DND-41 (cell line): ENCODE measurements around the gene ORM2.

Experiments used
- ATAC-seq: fragments of 200-7000 bp; cut with Tn5 transposase; 3 replicates; pipeline ENCODE4 v1.9.1; 2021; ENCODE audit warnings: low read depth; ENCODE audit not compliant: insufficient read depth
- DNase-seq: peaks from one replicate; pipeline ENCODE4 v3.0.0-alpha.2; 2020
- H2AFZ ChIP-seq: 2 replicates; pipeline ENCODE4 v1.6.0; 2012; ENCODE audit warnings: low read depth, low read length
- H3K27ac ChIP-seq: 2 replicates; pipeline ENCODE4 v1.5.1; 2012; ENCODE audit warnings: low read length, inconsistent platforms
- H3K27me3 ChIP-seq: fragments of 200-600 bp; sonication (generic); 2 replicates; pipeline ENCODE4 v1.6.0; 2012; ENCODE audit warnings: low read length, mild to moderate bottlenecking, inconsistent platforms; ENCODE audit not compliant: insufficient read depth, poor library complexity
- H3K36me3 ChIP-seq: 2 replicates; pipeline ENCODE4 v1.5.1; 2012; ENCODE audit warnings: low read length, inconsistent platforms; ENCODE audit not compliant: insufficient read depth
- H3K4me1 ChIP-seq: 2 replicates; pipeline ENCODE4 v1.5.1; 2012; ENCODE audit warnings: mild to moderate bottlenecking, low read length; ENCODE audit not compliant: insufficient read depth
- H3K4me2 ChIP-seq: 2 replicates; pipeline ENCODE4 v1.6.0; 2012; ENCODE audit warnings: mild to moderate bottlenecking, moderate library complexity, low read length, inconsistent platforms; ENCODE audit not compliant: insufficient read depth
- H3K4me3 ChIP-seq, 2 experiments: fragments of 200-600 bp in 1 of 2; shearing (Covaris generic) in 1 of 2; 2 replicates each; pipeline ENCODE4 v1.5.1; 2012 to 2016; ENCODE audit warnings: inconsistent platforms in 2 of 2, low read length in 2 of 2, mild to moderate bottlenecking in 2 of 2, low read depth in 1 of 2, moderate library complexity in 1 of 2
- H3K79me2 ChIP-seq: 2 replicates; pipeline ENCODE4 v1.6.0; 2012; ENCODE audit warnings: low read length, inconsistent platforms; ENCODE audit not compliant: insufficient read depth
- H3K9ac ChIP-seq: 2 replicates; pipeline ENCODE4 v1.6.0; 2012; ENCODE audit warnings: low read depth, mild to moderate bottlenecking, inconsistent platforms, low read length, moderate library complexity
- H3K9me3 ChIP-seq: 2 replicates; pipeline ENCODE4 v1.5.1; 2012; ENCODE audit warnings: low read length, moderate library complexity, mild to moderate bottlenecking, inconsistent platforms; ENCODE audit not compliant: insufficient read depth, severe bottlenecking
- H4K20me1 ChIP-seq: 2 replicates; pipeline ENCODE4 v1.6.0; 2012; ENCODE audit warnings: low read length; ENCODE audit not compliant: insufficient read depth
- EZH2 ChIP-seq: IDR thresholded peaks from 3 replicates; pipeline ENCODE4 v1.6.1; 2012; ENCODE audit warnings: borderline replicate concordance, low read depth, mild to moderate bottlenecking, moderate library complexity, low read length, inconsistent platforms; ENCODE audit not compliant: severe bottlenecking
- TF ChIP-seq, protein P1 (sequence below): IDR thresholded peaks from 2 replicates; pipeline ENCODE4 v1.5.1; 2012; ENCODE audit warnings: borderline replicate concordance, low read length, moderate library complexity, mild to moderate bottlenecking; ENCODE audit not compliant: poor library complexity, severe bottlenecking; ENCODE audit errors: extremely low read depth

Gene ORM2

DNA sequence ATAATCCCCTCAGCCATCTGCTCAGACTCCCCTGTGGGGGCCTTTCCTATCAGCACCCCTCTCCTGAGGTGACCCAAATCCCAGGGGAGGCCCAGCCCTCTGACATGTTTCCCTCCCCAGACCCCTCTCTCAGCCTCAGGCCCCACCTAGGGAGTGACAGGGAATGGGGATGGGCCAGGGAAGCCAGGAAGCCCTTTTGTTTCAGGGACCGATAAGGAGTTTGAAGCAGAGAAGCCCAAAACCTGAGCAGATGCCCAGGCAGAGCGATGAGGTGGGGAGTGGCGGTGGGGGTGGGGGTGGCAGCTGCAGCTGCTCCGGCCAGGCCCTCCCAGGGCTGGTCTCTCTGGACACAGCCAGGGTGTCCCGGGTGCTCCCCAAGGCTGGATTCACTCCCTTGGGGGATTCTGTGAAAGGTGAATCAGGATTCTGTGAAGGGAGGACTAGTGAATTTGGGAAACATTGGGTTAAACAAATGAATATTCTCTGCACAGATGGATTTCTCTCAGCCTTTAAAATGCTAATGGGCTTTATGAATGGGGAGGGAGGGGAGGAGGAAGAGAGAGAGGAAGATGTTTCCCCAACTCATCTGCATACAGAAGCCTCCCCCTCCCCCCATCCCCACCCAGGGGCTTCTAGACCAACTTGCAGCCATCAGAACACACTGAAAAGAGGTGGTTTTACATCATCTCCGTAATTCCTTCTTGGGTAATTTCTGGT lies 40.7 kb downstream of the ORM2 start:
- TF ChIP-seq, protein P1, sequence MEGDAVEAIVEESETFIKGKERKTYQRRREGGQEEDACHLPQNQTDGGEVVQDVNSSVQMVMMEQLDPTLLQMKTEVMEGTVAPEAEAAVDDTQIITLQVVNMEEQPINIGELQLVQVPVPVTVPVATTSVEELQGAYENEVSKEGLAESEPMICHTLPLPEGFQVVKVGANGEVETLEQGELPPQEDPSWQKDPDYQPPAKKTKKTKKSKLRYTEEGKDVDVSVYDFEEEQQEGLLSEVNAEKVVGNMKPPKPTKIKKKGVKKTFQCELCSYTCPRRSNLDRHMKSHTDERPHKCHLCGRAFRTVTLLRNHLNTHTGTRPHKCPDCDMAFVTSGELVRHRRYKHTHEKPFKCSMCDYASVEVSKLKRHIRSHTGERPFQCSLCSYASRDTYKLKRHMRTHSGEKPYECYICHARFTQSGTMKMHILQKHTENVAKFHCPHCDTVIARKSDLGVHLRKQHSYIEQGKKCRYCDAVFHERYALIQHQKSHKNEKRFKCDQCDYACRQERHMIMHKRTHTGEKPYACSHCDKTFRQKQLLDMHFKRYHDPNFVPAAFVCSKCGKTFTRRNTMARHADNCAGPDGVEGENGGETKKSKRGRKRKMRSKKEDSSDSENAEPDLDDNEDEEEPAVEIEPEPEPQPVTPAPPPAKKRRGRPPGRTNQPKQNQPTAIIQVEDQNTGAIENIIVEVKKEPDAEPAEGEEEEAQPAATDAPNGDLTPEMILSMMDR: no peak
- no peak for TF ChIP-seq EZH2
- no peaks in the 10 kb centered on the region for H3K9me3 ChIP-seq
- H3K9ac ChIP-seq: no peak overlapping the region
- peaks cover 36% of the 10 kb centered on the region for H3K79me2 ChIP-seq
- peaks cover 3% of the 10 kb centered on the region; the same call in 1 of the 2 replicates for H4K20me1 ChIP-seq
- H3K4me3 ChIP-seq: no peak overlapping the region
- H3K27ac ChIP-seq: peak overlapping the region; percentile 99
- H3K4me2 ChIP-seq: no peak overlapping the region
- H2AFZ ChIP-seq: no peak overlapping the region
- H3K36me3 ChIP-seq: peaks cover 83% of the 10 kb centered on the region
- no peaks in the 10 kb centered on the region for H3K27me3 ChIP-seq
- peaks cover 51% of the 10 kb centered on the region for H3K4me1 ChIP-seq
- ATAC-seq (no peak), DNase-seq (peak; percentile 31)

DNA sequence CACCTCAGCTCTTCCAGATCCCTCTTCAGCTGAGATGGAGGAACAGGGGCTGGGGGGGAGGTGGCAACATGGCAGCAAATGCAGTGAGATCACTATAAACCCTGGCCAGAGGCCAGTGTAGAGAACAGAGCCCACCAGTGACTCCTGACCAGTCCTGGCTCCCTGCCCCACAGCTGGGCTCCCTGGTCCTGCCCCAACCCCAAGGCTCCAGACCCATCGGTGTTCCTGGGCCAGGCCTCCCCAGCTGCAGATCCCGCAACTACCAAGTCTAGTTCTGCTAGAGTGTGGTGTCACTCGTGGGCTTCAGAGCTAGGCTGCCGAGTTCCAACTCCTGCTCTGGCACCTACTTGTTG lies 41.3 kb downstream of the ORM2 start:
- DNase-seq: no peak
- peak overlapping the region; percentile 99 for H3K27ac ChIP-seq
- H3K4me1 ChIP-seq: peaks cover 52% of the 10 kb centered on the region
- H3K36me3 ChIP-seq: peaks cover 82% of the 10 kb centered on the region
- peaks cover 36% of the 10 kb centered on the region for H3K79me2 ChIP-seq
- ATAC-seq: no peak
- H2AFZ ChIP-seq: no peak overlapping the region
- no peak overlapping the region for H3K4me2 ChIP-seq
- TF ChIP-seq, protein P1: no peak
- TF ChIP-seq EZH2: no peak
- H3K27me3 ChIP-seq: no peaks in the 10 kb centered on the region
- no peak overlapping the region for H3K4me3 ChIP-seq
- peaks cover 3% of the 10 kb centered on the region; the same call in 1 of the 2 replicates for H4K20me1 ChIP-seq
- no peak overlapping the region for H3K9ac ChIP-seq
- no peaks in the 10 kb centered on the region for H3K9me3 ChIP-seq

DNA sequence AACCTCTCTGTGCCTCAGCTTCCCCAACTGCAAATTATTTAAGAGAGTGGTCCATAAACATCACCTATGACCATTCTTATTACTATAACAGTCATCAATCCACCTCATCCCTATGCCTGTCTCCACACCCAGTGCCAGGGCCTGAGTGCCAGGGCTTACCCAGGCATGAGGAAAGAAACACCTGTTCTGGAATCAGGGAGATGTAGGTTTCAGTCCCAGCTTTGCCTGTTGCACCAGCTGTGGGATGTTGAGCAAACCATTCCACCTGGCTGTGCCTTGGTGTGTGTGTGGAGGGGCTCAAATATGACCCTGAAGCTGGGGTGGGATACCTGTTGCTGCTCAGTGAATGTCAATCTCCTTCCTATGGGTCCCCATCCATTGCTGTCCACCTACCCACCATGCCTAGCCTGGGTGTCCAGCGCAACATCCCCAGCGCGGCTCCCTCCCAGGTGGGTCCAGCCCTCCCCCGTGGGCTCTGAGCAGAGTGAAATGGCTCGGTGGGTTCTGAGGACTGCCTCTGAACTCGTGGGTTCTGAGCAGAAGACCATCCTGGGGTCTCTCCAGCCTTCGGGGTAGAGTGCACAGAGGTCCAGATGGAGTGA lies 41.8 kb downstream of the ORM2 start:
- H3K36me3 ChIP-seq: peaks cover 80% of the 10 kb centered on the region
- peaks cover 39% of the 10 kb centered on the region for H3K79me2 ChIP-seq
- H3K4me3 ChIP-seq: peak overlapping the region in 1 of 2 experiments; percentile 51; a peak in 2 of 4 replicates
- H3K4me1 ChIP-seq: peaks cover 52% of the 10 kb centered on the region
- H3K27ac ChIP-seq: peak overlapping the region; percentile 99
- H3K9me3 ChIP-seq: no peaks in the 10 kb centered on the region
- H3K4me2 ChIP-seq: peak overlapping the region; percentile 73
- no peaks in the 10 kb centered on the region for H3K27me3 ChIP-seq
- no peak for TF ChIP-seq EZH2
- TF ChIP-seq, protein P1: no peak
- peak overlapping the region; percentile 66 for H3K9ac ChIP-seq
- no peak overlapping the region for H2AFZ ChIP-seq
- ATAC-seq (peak; percentile 2), DNase-seq (no peak)
- H4K20me1 ChIP-seq: peaks cover 3% of the 10 kb centered on the region; the same call in 1 of the 2 replicates
